HCT116 (cell line): ENCODE results near the gene TALDO1. TPM values are rescaled to one million over a fixed set of nuclear protein-coding genes. Genes with fewer than 3 reads are reported as not detected.

Source experiments
- ATAC-seq: fragments of 200-7000 bp; cut with Tn5 transposase; 2 replicates; pipeline ENCODE4 v1.9.1; 2020; ENCODE audit warnings: mild to moderate bottlenecking, moderate library complexity
- BruUV-seq: library from RNA; stranded (reverse); fragments of 400-500 nt; replicated peaks from 2 replicates; lab custom pipeline; 2021; lab: Mats Ljungman, UMichigan
- CTCF ChIA-PET: fragments of 300-600 bp; sonication (Branson Sonifier 250); formaldehyde crosslinking; loops from one replicate; lab custom pipeline; 2021; ENCODE audit warnings: antibody characterized with exemption; lab: Charles Lee
- POLR2A ChIA-PET: fragments of 300-600, 350-600 bp; sonication (Branson Sonifier 250); formaldehyde crosslinking; loops from one replicate; lab custom pipeline; 2021; ENCODE audit warnings: antibody characterized with exemption; lab: Charles Lee
- RAD21 ChIA-PET, 2 experiments: fragments of 300-600 bp; sonication (Branson Sonifier 250); formaldehyde crosslinking; loops; one replicate each; lab custom pipeline; 2023; ENCODE audit warnings: low total read pairs in 2 of 2; ENCODE audit not compliant: uncharacterized antibody in 2 of 2, unreplicated experiment in 2 of 2, low non-redundant PET in 1 of 2; lab: Charles Lee
- DNase-seq: peaks from one replicate; pipeline ENCODE4 v3.0.0-alpha.2; 2010; ENCODE audit warnings: low read depth, low spot score
- H2AFZ ChIP-seq: fragments of 200-600 bp; shearing (Covaris generic), sonication (generic); 2 replicates; pipeline ENCODE4 v1.6.1; 2017; ENCODE audit warnings: low read depth, mixed run types, mixed read lengths, antibody characterized with exemption, low read length; ENCODE audit not compliant: poor library complexity, severe bottlenecking
- H3K27ac ChIP-seq: 2 replicates; pipeline ENCODE4 v1.5.1; 2012; ENCODE audit warnings: low read depth, low read length
- H3K27me3 ChIP-seq: fragments of 200-600 bp; sonication (generic); 2 replicates; pipeline ENCODE4 v1.6.1; 2016; ENCODE audit warnings: mixed run types, low read length, mixed read lengths; ENCODE audit not compliant: insufficient read depth
- H3K36me3 ChIP-seq, 2 experiments: fragments of 200-500 bp in 1 of 2; fragments of 200-600 bp in 1 of 2; sonication (Bioruptor generic) in 1 of 2; sonication (generic) in 1 of 2; 2 replicates each; pipeline versions ENCODE4 v1.5.1 to v1.6.1; 2014 to 2016; ENCODE audit warnings: low read length in 2 of 2, inconsistent platforms in 1 of 2, mixed read lengths in 1 of 2, mixed run types in 1 of 2; ENCODE audit not compliant: insufficient read depth in 2 of 2, control insufficient read depth in 1 of 2
- H3K4me1 ChIP-seq, 2 experiments: fragments of 200-600 bp in 1 of 2; sonication (generic) in 1 of 2; 2 replicates each; pipeline versions ENCODE4 v1.5.1 to v1.6.1; 2012 to 2017; ENCODE audit warnings: low read length in 2 of 2, inconsistent platforms in 1 of 2, mild to moderate bottlenecking in 1 of 2, mixed read lengths in 1 of 2, mixed run types in 1 of 2, moderate library complexity in 1 of 2; ENCODE audit not compliant: insufficient read depth in 2 of 2, control insufficient read depth in 1 of 2
- H3K4me2 ChIP-seq: fragments of 200-600 bp; sonication (generic); 2 replicates; pipeline ENCODE4 v1.6.1; 2017; ENCODE audit warnings: mixed run types, low read length, mixed read lengths
- H3K4me3 ChIP-seq, 2 experiments: fragments of 200-600 bp in 1 of 2; sonication (generic) in 1 of 2; replicated peaks in 1 of 2; 2 replicates each; pipeline ENCODE4 v1.5.1; 2011 to 2016; ENCODE audit warnings: low read length in 2 of 2, control low read depth in 1 of 2, low read depth in 1 of 2, mild to moderate bottlenecking in 1 of 2, mixed read lengths in 1 of 2, mixed run types in 1 of 2
- H3K79me2 ChIP-seq: fragments of 200-600 bp; sonication (generic); 2 replicates; pipeline ENCODE4 v1.6.1; 2017; ENCODE audit warnings: mild to moderate bottlenecking, mixed run types, low read length, moderate library complexity, mixed read lengths; ENCODE audit not compliant: insufficient read depth
- H3K9ac ChIP-seq: fragments of 200-600 bp; sonication (generic); 2 replicates; pipeline ENCODE4 v1.6.1; 2016; ENCODE audit warnings: low read length, mixed read lengths
- H3K9me2 ChIP-seq: fragments of 200-600 bp; sonication (generic), shearing (Covaris generic); 2 replicates; pipeline ENCODE4 v1.6.1; 2017; ENCODE audit warnings: mixed run types, mild to moderate bottlenecking, moderate library complexity; ENCODE audit not compliant: insufficient read depth
- H3K9me3 ChIP-seq, 2 experiments: fragments of 200-500 bp in 1 of 2; fragments of 200-600 bp in 1 of 2; sonication (Bioruptor generic) in 1 of 2; sonication (generic) in 1 of 2; 2 replicates each; pipeline ENCODE4 v1.6.1; 2014 to 2017; ENCODE audit warnings: low read length in 2 of 2, mixed read lengths in 2 of 2, inconsistent platforms in 1 of 2, low read depth in 1 of 2, mild to moderate bottlenecking in 1 of 2, mixed run types in 1 of 2, moderate library complexity in 1 of 2; ENCODE audit not compliant: control insufficient read depth in 1 of 2, insufficient read depth in 1 of 2
- H4K20me1 ChIP-seq: fragments of 200-600 bp; sonication (generic), shearing (Covaris generic); 2 replicates; pipeline ENCODE4 v1.6.1; 2017; ENCODE audit warnings: mixed run types, mild to moderate bottlenecking, moderate library complexity; ENCODE audit not compliant: insufficient read depth
- CBX3 ChIP-seq: IDR thresholded peaks from 2 replicates; pipeline ENCODE4 v1.6.1; 2012; ENCODE audit warnings: low read depth
- CEBPB ChIP-seq: IDR thresholded peaks from 2 replicates; pipeline ENCODE4 v1.6.1; 2012; ENCODE audit warnings: low read depth
- ELF1 ChIP-seq: IDR thresholded peaks from 2 replicates; pipeline ENCODE4 v1.6.1; 2012; ENCODE audit warnings: low read depth, borderline replicate concordance
- EZH2phosphoT487 ChIP-seq: fragments of 200-600 bp; IDR thresholded peaks from 2 replicates; pipeline ENCODE4 v1.6.1; 2018; ENCODE audit warnings: antibody characterized with exemption, borderline replicate concordance
- POLR2A ChIP-seq: IDR thresholded peaks from 2 replicates; pipeline ENCODE4 v1.7.0; 2011; ENCODE audit warnings: borderline replicate concordance; ENCODE audit not compliant: insufficient read depth, insufficient read length; ENCODE audit errors: extremely low read depth
- POLR2AphosphoS5 ChIP-seq: IDR thresholded peaks from 2 replicates; pipeline ENCODE4 v1.6.1; 2011; ENCODE audit warnings: mild to moderate bottlenecking, low read depth, low read length, moderate library complexity
- REST ChIP-seq: IDR thresholded peaks from 2 replicates; pipeline ENCODE4 v1.6.1; 2012; ENCODE audit warnings: low read depth
- SRF ChIP-seq: IDR thresholded peaks from 2 replicates; pipeline ENCODE4 v1.6.1; 2012; ENCODE audit warnings: low read depth
- TCF7L2 ChIP-seq: IDR thresholded peaks from 2 replicates; pipeline ENCODE4 v1.7.0; 2011; ENCODE audit warnings: borderline replicate concordance, inconsistent platforms; ENCODE audit not compliant: insufficient read depth, insufficient read length; ENCODE audit errors: extremely low read depth
- ZBTB33 ChIP-seq: IDR thresholded peaks from 2 replicates; pipeline ENCODE4 v1.6.1; 2011; ENCODE audit warnings: mild to moderate bottlenecking, low read length, moderate library complexity; ENCODE audit not compliant: insufficient replicate concordance; ENCODE audit errors: extremely low read depth
- ZFX ChIP-seq: fragments of 450-650 bp; IDR thresholded peaks from 2 replicates; pipeline ENCODE4 v1.6.1; 2017
- ZNF274 ChIP-seq: fragments of 200-500 bp; sonication (Bioruptor generic); IDR thresholded peaks from 2 replicates; pipeline ENCODE4 v1.6.1; 2014; ENCODE audit warnings: mild to moderate bottlenecking, low read depth, low read length, inconsistent platforms
- intact Hi-C: fragments of 100-400 bp; cut with micrococcal nuclease; formaldehyde crosslinking; loops from 2 replicates; pipeline ENCODE4 v1.10.0; 2022
- total RNA-seq: library from RNA; stranded (reverse); gene quantifications from one replicate; pipeline ENCODE4 v1.2.1, GENCODE V29; 2021; ENCODE audit not compliant: unreplicated experiment

The TALDO1 gene
- total RNA-seq, 1 experiment from 2014 or later: 242 TPM

- POLR2A ChIA-PET: interaction anchor here (1.8 kb wide), 1 partner anchor 7 kb away, joined by 9 read pairs; the partner anchor contains the start of gene PNPLA2
- H3K79me2 ChIP-seq: peaks cover 52% of the 10 kb centered on the region
- no peak overlapping the region for H2AFZ ChIP-seq
These were observed 65.1 kb downstream of the TALDO1 start for GRCh38 chr11:812390-812789.

GRCh38 chr11:813072-813455, 65.8 kb downstream of the TALDO1 start:
- Histone ChIP-seq H4K20me1 (peaks cover 17% of the 10 kb centered on the region; the same call in 1 of the 2 replicates), H3K27me3 (no peaks in the 10 kb centered on the region), H3K9me3 (no peaks in the 10 kb centered on the region), H3K27ac (peak overlapping the region; percentile 93), H3K4me1 (peaks cover 10 to 48% of the 10 kb centered on the region in 2 experiments), H3K79me2 (peaks cover 46% of the 10 kb centered on the region), H2AFZ (no peak overlapping the region), H3K9me2 (no peaks in the 10 kb centered on the region), H3K36me3 (peaks cover 21 to 38% of the 10 kb centered on the region in 2 experiments), H3K9ac (no peak overlapping the region), H3K4me2 (0 out of 2 replicates have a peak overlapping the region, but pooled peaks have one; percentile 88), H3K4me3 (no peak overlapping the region)
- ChIA-PET POLR2A (no interaction called here), CTCF (no interaction called here), RAD21 (no interaction called here)
- intact Hi-C loops: no loop called here
- DNase-seq (no peak), ATAC-seq (no peak)
- TF ChIP-seq POLR2A: no peak
- TF ChIP-seq ZNF274: no peak
- no peak for TF ChIP-seq SRF
- TF ChIP-seq ELF1: no peak
- TF ChIP-seq ZFX: no peak
- TF ChIP-seq POLR2AphosphoS5: no peak
- no peak for TF ChIP-seq CEBPB
- TF ChIP-seq REST: no peak
- no peak for TF ChIP-seq ZBTB33
- no peak for TF ChIP-seq EZH2phosphoT487
- no TSS peak for BruUV-seq

More at GRCh38 chr11:812390-812789, 65.1 kb downstream of the TALDO1 start:
- peaks cover 17% of the 10 kb centered on the region; the same call in 1 of the 2 replicates for H4K20me1 ChIP-seq
- no peak for DNase-seq
- no peaks in the 10 kb centered on the region for H3K9me3 ChIP-seq
- no peaks in the 10 kb centered on the region for H3K9me2 ChIP-seq
- H3K27ac ChIP-seq: peak overlapping the region; percentile 93
- H3K27me3 ChIP-seq: no peaks in the 10 kb centered on the region
- H3K4me1 ChIP-seq: peaks cover 17 to 55% of the 10 kb centered on the region in 2 experiments
- TF ChIP-seq ELF1 (no peak), CBX3 (no peak), TCF7L2 (no peak)
- H3K4me3 ChIP-seq: no peak overlapping the region; a peak in 1 of 4 replicates
- RAD21 ChIA-PET: no interaction called here
- no peak for ATAC-seq
- CTCF ChIA-PET: no interaction called here
- peaks cover 21 to 38% of the 10 kb centered on the region in 2 experiments for H3K36me3 ChIP-seq
- intact Hi-C loops: no loop called here
- peak overlapping the region; percentile 88 for H3K4me2 ChIP-seq
- peak overlapping the region; percentile 100; the same call in 1 of the 2 replicates for H3K9ac ChIP-seq
- BruUV-seq: no TSS peak
